ENCODE data around the gene TDRD9.

DNA sequence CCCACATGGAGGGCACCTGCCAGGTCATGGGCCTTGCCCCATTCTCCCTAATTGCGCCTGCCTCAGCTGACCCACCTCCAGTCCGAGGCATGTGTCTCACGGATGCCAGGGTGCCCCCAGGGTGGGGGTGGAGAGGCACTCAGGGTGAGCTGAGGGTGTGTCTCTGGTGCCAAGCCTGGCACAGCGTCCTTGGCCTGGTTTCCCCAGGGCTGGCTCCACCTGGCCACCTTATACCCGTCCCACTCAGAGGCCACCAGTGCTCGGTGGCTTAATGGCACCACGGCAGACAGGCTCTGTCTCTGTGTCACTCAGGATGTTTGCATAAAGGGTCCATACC, 33.6 kb upstream of the TDRD9 start:
- TF ChIP-seq POLR2A (IDR thresholded peaks at IDR 0.05; ENCODE audit: low read depth, low read length) (no peak), TAF1 (IDR thresholded peaks at IDR 0.05; ENCODE audit: low read depth, low read length) (no peak)

Data from GM12891 (cell line).